ENCODE results near the gene PDE11A. TPM values are rescaled to one million over a fixed set of nuclear protein-coding genes. Genes with fewer than 3 reads are reported as not detected.
"Not testable (repeated sequence)": the region's sequence is repeated elsewhere in the genome, so short reads cannot be mapped to it uniquely, and the experiment has no call there.

PDE11A gene
- total RNA-seq, 4 donors from 2014 or later = 0.82 to 16.2 (median 4.3) TPM

DNA sequence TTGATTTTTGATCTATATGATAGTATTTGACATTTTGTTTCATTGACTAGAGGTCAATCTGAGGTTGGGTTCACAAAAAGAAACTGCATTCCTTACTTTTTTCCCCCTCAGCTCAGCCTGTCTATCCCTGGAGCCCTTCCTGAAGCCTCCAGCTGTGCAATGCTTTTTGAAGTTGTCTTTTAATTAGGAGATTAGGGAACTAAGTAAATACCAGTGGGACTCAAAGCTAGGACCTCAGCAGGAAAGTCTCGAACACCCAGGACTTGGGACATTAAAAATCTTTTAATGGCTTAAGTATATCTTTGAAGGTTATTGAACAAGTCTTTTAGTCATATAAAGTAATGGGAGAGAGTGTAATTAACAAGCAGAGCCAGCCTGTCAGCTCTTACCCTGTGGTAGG, 220.2 kb downstream of the PDE11A start:
- Histone ChIP-seq H3K9me3 (no peaks in the 10 kb centered on the region), H3K27ac (no peak overlapping the region), H3K36me3 (no peaks in the 10 kb centered on the region), H3K4me3 (no peak overlapping the region), H3K27me3 (no peaks in the 10 kb centered on the region), H3K4me1 (peaks cover 0 to 11% of the 10 kb centered on the region in 2 donors)
- DNase-seq = no peak
- ATAC-seq = no peak
- intact Hi-C loops (cut with DNase I; ENCODE audit: low total_unique reads) (no loop called here), in situ Hi-C loops (cut with MboI; ENCODE audit: low sequenced_read_pairs in 4 of 4) (no loop called here)
- TF ChIP-seq POLR2A (IDR thresholded peaks at IDR 0.05) (no peak), CTCF (IDR thresholded peaks at IDR 0.05 in 4 of 5, conservative IDR thresholded peaks at IDR 0.05 in 1 of 5) (no peak)

DNA sequence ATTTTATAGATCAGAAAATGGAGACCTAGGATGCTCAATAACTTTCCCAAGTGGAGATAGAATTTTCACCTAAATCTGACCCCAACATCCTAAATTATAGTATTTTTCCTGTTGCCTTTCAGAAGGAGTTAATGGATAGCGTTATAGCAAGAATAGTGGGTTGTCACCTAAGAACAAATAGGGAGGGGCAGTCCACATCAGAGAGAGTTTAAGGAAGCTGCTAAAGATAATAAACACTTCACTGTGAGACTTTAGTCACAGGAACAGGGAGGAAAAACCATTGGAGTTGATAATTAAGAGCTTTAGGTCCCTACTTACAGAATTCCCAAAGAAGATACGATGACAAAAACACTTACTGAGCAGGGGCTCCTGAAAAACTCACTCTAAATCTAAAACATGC, 229.4 kb downstream of the PDE11A start:
- no peak for TF ChIP-seq CTCF (IDR thresholded peaks at IDR 0.05 in 4 of 5, conservative IDR thresholded peaks at IDR 0.05 in 1 of 5)
- TF ChIP-seq POLR2A (IDR thresholded peaks at IDR 0.05) = no peak
- in situ Hi-C loops (cut with MboI; ENCODE audit: low sequenced_read_pairs in 4 of 4) (no loop called here), intact Hi-C loops (cut with DNase I; ENCODE audit: low total_unique reads) (no loop called here)
- no peak for ATAC-seq
- H3K4me1 ChIP-seq = no peaks in the 10 kb centered on the region
- no peak for DNase-seq
- no peak overlapping the region for H3K4me3 ChIP-seq
- no peak overlapping the region for H3K27ac ChIP-seq
- no peaks in the 10 kb centered on the region for H3K36me3 ChIP-seq
- H3K27me3 ChIP-seq = no peaks in the 10 kb centered on the region
- no peaks in the 10 kb centered on the region for H3K9me3 ChIP-seq

GRCh38 chr2:177842243-177842642, 230.3 kb downstream of the PDE11A start:
- Histone ChIP-seq H3K27me3 (no peaks in the 10 kb centered on the region), H3K27ac (no peak overlapping the region), H3K9me3 (no peaks in the 10 kb centered on the region), H3K4me3 (no peak overlapping the region), H3K4me1 (no peaks in the 10 kb centered on the region), H3K36me3 (no peaks in the 10 kb centered on the region)
- intact Hi-C loops (cut with DNase I; ENCODE audit: low total_unique reads) = no loop called here
- in situ Hi-C loops (cut with MboI; ENCODE audit: low sequenced_read_pairs in 4 of 4) = no loop called here
- ATAC-seq (no peak), DNase-seq (no peak)
- TF ChIP-seq POLR2A (IDR thresholded peaks at IDR 0.05) (no peak), CTCF (IDR thresholded peaks at IDR 0.05 in 4 of 5, conservative IDR thresholded peaks at IDR 0.05 in 1 of 5) (no peak)

- intact Hi-C loops (cut with DNase I; ENCODE audit: low total_unique reads); H3K36me3 ChIP-seq; DNase-seq; H3K27ac ChIP-seq; H3K4me1 ChIP-seq; H3K27me3 ChIP-seq; H3K4me3 ChIP-seq; in situ Hi-C loops (cut with MboI; ENCODE audit: low sequenced_read_pairs in 4 of 4); ATAC-seq; H3K9me3 ChIP-seq: not testable (repeated sequence)
Measured at GRCh38 chr2:177835418-177836204, 237.0 kb downstream of the PDE11A start.

GRCh38 chr2:177832611-177833433, 239.8 kb downstream of the PDE11A start:
- DNase-seq = no peak
- in situ Hi-C loops (cut with MboI; ENCODE audit: low sequenced_read_pairs in 4 of 4) (no loop called here), intact Hi-C loops (cut with DNase I; ENCODE audit: low total_unique reads) (no loop called here)
- H3K27me3 ChIP-seq = no peaks in the 10 kb centered on the region
- no peak for ATAC-seq
- H3K4me3 ChIP-seq = no peak overlapping the region
- TF ChIP-seq POLR2A (IDR thresholded peaks at IDR 0.05) = no peak
- no peak for TF ChIP-seq CTCF (IDR thresholded peaks at IDR 0.05 in 4 of 5, conservative IDR thresholded peaks at IDR 0.05 in 1 of 5)
- H3K36me3 ChIP-seq = no peaks in the 10 kb centered on the region
- no peaks in the 10 kb centered on the region for H3K9me3 ChIP-seq
- H3K4me1 ChIP-seq = no peaks in the 10 kb centered on the region
- H3K27ac ChIP-seq = no peak overlapping the region
